GM12875 (cell line): Measurements from ENCODE around the gene USP54.

Source experiments
- H3K4me3 ChIP-seq: one replicate; pipeline ENCODE4 v1.5.1; 2011; ENCODE audit warnings: low read depth, low read length, control low read depth
- CTCF ChIP-seq: IDR thresholded peaks from 2 replicates; pipeline ENCODE4 v1.5.1; 2011; ENCODE audit warnings: low read depth, mild to moderate bottlenecking, control low read depth, inconsistent platforms, low read length, moderate library complexity, borderline replicate concordance; ENCODE audit not compliant: insufficient read depth

The USP54 gene

DNA sequence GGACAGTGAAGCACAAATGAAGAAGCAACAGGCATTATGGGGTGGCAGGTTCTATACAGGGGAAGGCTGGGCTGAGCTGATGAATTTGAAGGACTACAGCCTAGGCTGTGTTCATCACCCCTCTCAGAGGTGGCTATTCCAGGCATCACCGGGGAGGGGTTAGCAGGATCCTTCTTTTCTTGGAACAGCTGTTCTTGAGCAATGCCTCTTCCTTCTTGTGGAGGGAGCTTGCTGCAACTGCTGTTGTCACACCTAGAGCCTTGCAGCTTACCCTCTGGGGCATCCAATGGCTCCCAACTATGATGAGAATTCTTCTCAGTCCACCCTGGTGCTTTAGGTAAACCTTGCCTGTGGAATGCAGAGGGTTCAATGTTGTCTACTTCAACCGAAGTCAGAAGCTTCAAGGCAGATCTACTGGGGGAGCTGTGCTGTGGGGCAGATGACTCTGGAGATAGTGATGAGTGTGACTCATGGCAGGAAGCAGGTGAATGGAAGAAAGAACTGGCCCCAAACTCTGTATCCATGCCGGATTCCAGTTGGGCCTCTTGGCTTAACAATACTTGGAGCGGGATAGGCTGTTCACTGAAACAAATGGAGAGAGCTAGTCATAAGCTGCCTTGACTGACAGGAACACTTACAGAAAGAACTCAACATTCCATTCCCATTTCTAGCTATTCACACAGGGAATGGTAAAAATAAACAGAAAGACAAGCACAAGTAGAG lies 73.8 kb downstream of the USP54 start:
- no peak overlapping the region for H3K4me3 ChIP-seq
- TF ChIP-seq CTCF: no peak

DNA sequence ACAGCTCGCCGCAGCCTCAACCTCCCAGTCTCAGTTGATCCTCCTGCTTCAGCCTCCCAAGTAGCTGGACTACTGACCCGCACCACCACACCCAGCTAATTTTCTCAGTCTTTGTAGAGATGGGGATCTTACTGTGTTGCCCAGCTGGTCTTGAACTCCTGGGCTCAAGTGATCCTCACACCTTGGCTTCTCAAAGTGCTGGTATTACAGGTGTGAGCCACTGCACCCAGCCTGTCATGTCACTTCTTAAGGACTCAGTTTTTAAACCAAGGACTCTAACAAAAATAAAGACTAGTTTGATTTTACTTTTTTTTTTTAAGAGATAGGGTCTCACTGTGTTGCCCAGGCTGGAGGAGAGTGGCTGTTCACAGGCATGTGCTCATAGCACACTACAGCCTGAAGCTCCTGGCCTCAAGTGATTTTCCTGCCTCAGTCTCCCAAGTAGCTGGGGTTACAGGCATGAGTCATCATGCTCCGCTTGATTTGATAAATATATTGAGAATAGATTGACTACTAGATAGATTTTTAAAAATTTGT lies 78.9 kb downstream of the USP54 start:
- no peak overlapping the region for H3K4me3 ChIP-seq
- TF ChIP-seq CTCF: no peak

- no peak overlapping the region for H3K4me3 ChIP-seq
- no peak for TF ChIP-seq CTCF
Observed at GRCh38 chr10:73509695-73510094, 81.4 kb downstream of the USP54 start.

GRCh38 chr10:73506491-73506890 lies 84.7 kb downstream of the USP54 start:
- no peak for TF ChIP-seq CTCF
- no peak overlapping the region for H3K4me3 ChIP-seq

GRCh38 chr10:73506074-73506473 lies 85.1 kb downstream of the USP54 start:
- no peak overlapping the region for H3K4me3 ChIP-seq
- no peak for TF ChIP-seq CTCF

GRCh38 chr10:73503037-73503436 lies 88.1 kb downstream of the USP54 start:
- no peak overlapping the region for H3K4me3 ChIP-seq

More at GRCh38 chr10:73503037-73503436, 88.1 kb downstream of the USP54 start:
- no peak for TF ChIP-seq CTCF
